ENCODE measurements around the gene DOLPP1. TPM values are rescaled to one million over a fixed set of nuclear protein-coding genes. Genes with fewer than 3 reads are reported as not detected.
A peak's percentile ranks its signal among the peaks of the same experiment; 100 is the strongest.

The DOLPP1 gene
- total RNA-seq, 1 experiment from 2014 or later = 27.3 TPM

DNA sequence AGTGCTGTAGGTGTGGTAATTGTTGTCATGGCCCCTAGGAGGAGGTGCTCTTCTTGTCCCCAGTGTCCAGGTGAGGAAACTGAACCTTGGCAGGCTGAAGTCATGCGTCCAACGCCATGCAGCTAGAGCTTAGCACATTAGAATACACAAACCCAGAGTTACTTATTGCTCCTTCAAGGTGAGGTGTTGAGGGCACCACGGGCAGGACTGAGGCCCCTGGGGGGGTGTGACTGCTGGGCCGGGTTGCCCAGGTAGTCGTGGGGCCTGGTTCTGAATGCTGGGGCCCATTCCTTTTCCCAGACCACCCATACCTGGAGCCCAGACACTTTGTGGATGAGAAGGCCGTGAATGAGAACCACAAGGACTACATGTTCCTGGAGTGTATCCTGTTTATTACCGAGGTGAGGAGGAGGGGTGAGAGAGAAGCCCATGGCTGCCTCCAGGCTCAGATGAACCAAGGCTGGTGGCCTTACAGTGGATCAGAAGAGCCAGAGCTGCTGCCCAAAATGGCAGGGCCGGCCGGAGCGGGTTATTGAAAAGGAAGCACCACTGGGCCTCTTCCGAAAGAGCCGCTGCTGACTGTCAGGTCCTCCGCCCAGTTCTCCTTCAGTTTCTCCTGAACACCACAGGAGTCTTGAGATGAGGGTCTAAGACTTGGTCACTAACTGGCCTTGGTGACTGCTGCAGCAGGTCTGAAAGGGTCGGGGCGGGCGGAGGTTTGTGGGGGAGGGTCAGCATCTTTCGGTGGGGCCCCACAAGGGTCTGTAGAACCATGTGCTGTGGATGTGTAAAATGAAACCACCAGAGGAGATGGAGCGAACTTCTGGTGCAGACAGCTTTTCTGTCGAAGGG is 56.6 kb downstream of the DOLPP1 start:
- DNase-seq (no peak), ATAC-seq (no peak)
- Histone ChIP-seq H3K9me3 (ENCODE audit: low read length) (no peaks in the 10 kb centered on the region), H2AFZ (ENCODE audit: low read length) (no peak overlapping the region), H3K4me2 (ENCODE audit: low read length) (no peak overlapping the region), H3K79me2 (ENCODE audit: low read length) (peaks cover 14% of the 10 kb centered on the region), H3K36me3 (ENCODE audit: low read depth, low read length) (peaks cover 7% of the 10 kb centered on the region; the same call in 1 of the 2 replicates), H3K4me1 (ENCODE audit: insufficient read depth, low read length) (peaks cover 30% of the 10 kb centered on the region), H3F3A (ENCODE audit: low read length, unreplicated experiment) (peaks cover 5% of the 10 kb centered on the region), H3K27me3 (ENCODE audit: low read length) (no peaks in the 10 kb centered on the region), H3K9ac (ENCODE audit: low read length) (no peak overlapping the region), H3K4me3 (ENCODE audit: low read length) (no peak overlapping the region), H4K20me1 (ENCODE audit: low read length) (no peaks in the 10 kb centered on the region), H3K27ac (ENCODE audit: low read length) (no peak overlapping the region), H3K9me2 (replicated peaks; ENCODE audit: low read length) (no peaks in the 10 kb centered on the region)
- ChIA-PET CTCF (no interaction called here), POLR2A (ENCODE audit: unreplicated experiment) (no interaction called here)
- no peak for TF ChIP-seq EZH2 (IDR thresholded peaks at IDR 0.05; ENCODE audit: low read length, unreplicated experiment)
- no peak for TF ChIP-seq CTCF (conservative IDR thresholded peaks at IDR 0.05; ENCODE audit: low read depth, low read length)
- TF ChIP-seq EZH2phosphoT487 (IDR thresholded peaks at IDR 0.05; ENCODE audit: borderline replicate concordance, low read length) = no peak
- intact Hi-C loops (cut with micrococcal nuclease) = loop anchor here (2.0 to 5.0 kb wide), 2 partner anchors 37 to 475 kb away; no protein-coding TSS in a partner anchor
- BruUV-seq (replicated peaks) = no TSS peak

DNA sequence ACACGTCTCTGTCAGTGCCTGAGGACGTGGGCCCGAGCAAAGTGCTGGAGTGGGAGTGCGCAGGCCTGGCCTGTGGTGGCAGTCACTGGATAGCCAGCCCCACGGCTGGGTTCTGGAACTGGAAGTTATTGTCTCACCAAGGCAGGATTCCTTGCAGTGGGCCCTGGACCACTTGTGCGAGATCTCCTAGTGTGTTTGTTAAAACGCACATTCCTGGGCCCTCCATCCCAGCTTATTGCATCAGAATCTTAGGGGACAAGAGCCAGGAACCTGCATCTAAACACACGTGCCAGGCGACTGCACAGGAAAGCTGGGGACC is 57.2 kb downstream of the DOLPP1 start:
- ATAC-seq = no peak
- Histone ChIP-seq H2AFZ (ENCODE audit: low read length) (no peak overlapping the region), H3F3A (ENCODE audit: low read length, unreplicated experiment) (peaks cover 5% of the 10 kb centered on the region), H3K4me1 (ENCODE audit: insufficient read depth, low read length) (peaks cover 30% of the 10 kb centered on the region), H3K4me2 (ENCODE audit: low read length) (no peak overlapping the region), H3K9me2 (replicated peaks; ENCODE audit: low read length) (no peaks in the 10 kb centered on the region), H3K36me3 (ENCODE audit: low read depth, low read length) (peaks cover 9% of the 10 kb centered on the region; the same call in 1 of the 2 replicates), H3K79me2 (ENCODE audit: low read length) (peaks cover 14% of the 10 kb centered on the region), H3K4me3 (ENCODE audit: low read length) (no peak overlapping the region), H3K9ac (ENCODE audit: low read length) (no peak overlapping the region), H3K9me3 (ENCODE audit: low read length) (no peaks in the 10 kb centered on the region), H4K20me1 (ENCODE audit: low read length) (no peaks in the 10 kb centered on the region), H3K27ac (ENCODE audit: low read length) (peak overlapping the region; percentile 100; the same call in 1 of the 2 replicates), H3K27me3 (ENCODE audit: low read length) (no peaks in the 10 kb centered on the region)
- BruUV-seq (replicated peaks) = no TSS peak
- DNase-seq = no peak
- ChIA-PET POLR2A (ENCODE audit: unreplicated experiment) (no interaction called here), CTCF (no interaction called here)
- intact Hi-C loops (cut with micrococcal nuclease) = loop anchor here (2.0 to 5.0 kb wide), 2 partner anchors 37 to 474 kb away; no protein-coding TSS in a partner anchor
- TF ChIP-seq EZH2phosphoT487 (IDR thresholded peaks at IDR 0.05; ENCODE audit: borderline replicate concordance, low read length) (no peak), EZH2 (IDR thresholded peaks at IDR 0.05; ENCODE audit: low read length, unreplicated experiment) (no peak), CTCF (conservative IDR thresholded peaks at IDR 0.05; ENCODE audit: low read depth, low read length) (no peak)

Data from PC-3 (cell line).